ENCODE measurements around the gene EGLN1.
A peak's percentile ranks its signal among the peaks of the same experiment; 100 is the strongest.

Gene EGLN1

DNA sequence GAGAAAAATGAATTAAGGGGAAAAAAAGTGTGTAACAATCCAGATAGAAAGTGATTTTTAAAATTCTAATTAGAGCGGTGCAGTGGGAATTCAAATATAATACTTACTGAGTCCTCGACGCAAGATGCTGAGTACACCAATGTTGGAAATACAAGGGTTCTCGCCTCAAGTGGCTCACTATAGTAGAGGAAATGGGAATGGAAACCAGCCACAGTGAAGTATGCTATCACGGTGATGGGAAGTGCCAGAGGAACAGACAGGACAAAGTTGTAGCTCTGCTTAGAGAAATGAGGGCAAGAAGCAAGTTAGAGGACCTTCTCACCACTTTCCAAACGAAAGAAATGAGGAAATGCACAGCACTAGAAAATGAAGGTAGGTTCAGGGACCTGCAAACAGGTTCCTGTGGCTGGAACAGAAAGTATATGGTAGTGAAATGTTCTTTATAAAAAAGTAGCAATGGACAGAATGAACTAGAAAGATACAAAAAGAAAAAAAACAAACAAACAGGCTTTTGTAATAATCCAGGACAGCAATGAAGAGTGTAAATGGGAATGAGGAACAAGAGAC lies 13.5 kb downstream of the EGLN1 start:
- H3K4me3 ChIP-seq (ENCODE audit: low read depth, low read length): no peak overlapping the region
- TF ChIP-seq, protein P1, sequence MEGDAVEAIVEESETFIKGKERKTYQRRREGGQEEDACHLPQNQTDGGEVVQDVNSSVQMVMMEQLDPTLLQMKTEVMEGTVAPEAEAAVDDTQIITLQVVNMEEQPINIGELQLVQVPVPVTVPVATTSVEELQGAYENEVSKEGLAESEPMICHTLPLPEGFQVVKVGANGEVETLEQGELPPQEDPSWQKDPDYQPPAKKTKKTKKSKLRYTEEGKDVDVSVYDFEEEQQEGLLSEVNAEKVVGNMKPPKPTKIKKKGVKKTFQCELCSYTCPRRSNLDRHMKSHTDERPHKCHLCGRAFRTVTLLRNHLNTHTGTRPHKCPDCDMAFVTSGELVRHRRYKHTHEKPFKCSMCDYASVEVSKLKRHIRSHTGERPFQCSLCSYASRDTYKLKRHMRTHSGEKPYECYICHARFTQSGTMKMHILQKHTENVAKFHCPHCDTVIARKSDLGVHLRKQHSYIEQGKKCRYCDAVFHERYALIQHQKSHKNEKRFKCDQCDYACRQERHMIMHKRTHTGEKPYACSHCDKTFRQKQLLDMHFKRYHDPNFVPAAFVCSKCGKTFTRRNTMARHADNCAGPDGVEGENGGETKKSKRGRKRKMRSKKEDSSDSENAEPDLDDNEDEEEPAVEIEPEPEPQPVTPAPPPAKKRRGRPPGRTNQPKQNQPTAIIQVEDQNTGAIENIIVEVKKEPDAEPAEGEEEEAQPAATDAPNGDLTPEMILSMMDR (IDR thresholded peaks at IDR 0.05; ENCODE audit: low read depth, low read length): no peak
- in situ Hi-C loops (cut with HindIII; ENCODE audit: low sequenced_read_pairs): no loop called here
- DNase-seq (ENCODE audit: low read depth, low spot score): no peak

DNA sequence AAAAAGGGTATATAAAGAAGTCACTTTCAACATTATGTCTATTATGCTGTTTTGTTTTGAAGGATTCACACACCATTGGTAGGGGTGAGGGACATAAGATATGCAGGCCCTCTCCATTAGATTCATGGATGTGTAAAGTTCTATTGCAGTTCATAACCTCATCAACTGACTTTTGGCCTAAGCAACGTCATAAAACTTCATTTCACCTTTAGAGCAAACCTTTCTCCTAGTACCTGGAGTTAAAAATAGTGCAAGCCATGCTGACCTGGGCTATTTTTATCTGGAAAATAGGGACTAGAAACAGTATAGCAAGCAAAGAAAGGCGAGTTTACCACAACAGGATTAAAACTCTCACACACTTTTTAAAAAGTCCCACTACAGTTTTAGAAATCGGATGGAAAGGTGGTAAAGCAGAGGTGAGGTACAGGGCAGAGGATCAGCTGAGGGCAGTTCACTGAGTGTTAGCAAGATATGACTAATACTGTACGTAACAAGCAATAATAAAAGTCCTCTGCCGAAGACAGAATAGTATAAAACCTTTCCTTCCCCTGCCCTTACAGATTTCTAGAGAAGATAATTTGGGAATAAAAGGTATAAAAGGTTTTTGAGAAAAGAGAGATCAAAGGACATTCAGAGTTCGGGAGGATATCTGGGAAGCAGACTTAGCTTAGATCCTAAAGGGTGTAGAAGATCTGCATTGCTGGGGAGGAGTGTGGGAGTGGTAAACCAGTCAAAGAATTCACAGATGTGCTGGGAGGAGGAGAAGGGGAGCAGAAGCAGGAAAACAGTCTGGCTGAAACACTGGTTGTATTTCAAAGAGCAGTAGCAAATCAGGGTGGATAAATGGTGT lies 14.3 kb downstream of the EGLN1 start:
- TF ChIP-seq, protein P1 (IDR thresholded peaks at IDR 0.05; ENCODE audit: low read depth, low read length): no peak
- DNase-seq (ENCODE audit: low read depth, low spot score): peak; percentile 45
- in situ Hi-C loops (cut with HindIII; ENCODE audit: low sequenced_read_pairs): no loop called here
- H3K4me3 ChIP-seq (ENCODE audit: low read depth, low read length): no peak overlapping the region

DNA sequence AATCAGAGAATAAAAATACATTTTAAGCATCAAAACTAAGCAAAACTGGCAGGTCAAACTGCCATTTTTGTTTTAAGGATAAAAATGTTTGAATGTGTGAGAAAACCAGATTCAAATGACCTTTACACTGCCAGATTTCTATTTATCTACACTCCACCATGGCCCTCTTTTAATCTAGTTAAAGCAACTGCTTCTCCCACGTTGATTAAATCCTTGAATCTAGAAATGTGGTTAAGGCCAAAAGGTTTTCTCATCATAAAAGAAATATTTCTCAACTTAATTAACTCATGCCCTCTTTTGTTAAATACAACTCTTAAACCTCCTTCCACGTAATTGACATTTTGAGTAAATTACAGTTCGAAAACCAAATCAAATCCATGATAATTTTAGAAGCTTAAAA lies 15.0 kb downstream of the EGLN1 start:
- in situ Hi-C loops (cut with HindIII; ENCODE audit: low sequenced_read_pairs): no loop called here
- TF ChIP-seq, protein P1 (IDR thresholded peaks at IDR 0.05; ENCODE audit: low read depth, low read length): no peak
- no peak for DNase-seq (ENCODE audit: low read depth, low spot score)

DNA sequence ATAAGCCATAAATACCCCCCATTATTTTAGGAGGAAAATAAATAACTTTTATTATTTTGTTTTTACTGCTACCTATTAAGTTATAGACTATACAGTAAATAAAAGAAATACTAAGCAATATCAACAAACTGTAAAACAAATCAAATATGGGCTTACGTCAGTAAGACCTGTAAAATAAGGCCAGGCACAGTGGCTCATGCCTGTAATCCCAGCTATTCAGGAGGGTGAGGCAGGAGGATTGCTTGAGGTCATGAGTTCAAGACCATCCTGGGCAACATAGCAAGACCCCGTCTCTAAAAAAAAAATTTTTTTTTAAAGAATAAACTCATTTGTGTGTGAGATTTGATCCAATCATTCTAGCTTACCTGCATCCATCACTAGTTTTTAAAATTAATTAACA lies 17.8 kb downstream of the EGLN1 start:
- in situ Hi-C loops (cut with HindIII; ENCODE audit: low sequenced_read_pairs): no loop called here
- DNase-seq (ENCODE audit: low read depth, low spot score): no peak
- no peak overlapping the region for H3K4me3 ChIP-seq (ENCODE audit: low read depth, low read length)
- TF ChIP-seq, protein P1 (IDR thresholded peaks at IDR 0.05; ENCODE audit: low read depth, low read length): no peak

More for the DNA sequence above, 15.0 kb downstream of the EGLN1 start:
- H3K4me3 ChIP-seq (ENCODE audit: low read depth, low read length): no peak overlapping the region

DNA sequence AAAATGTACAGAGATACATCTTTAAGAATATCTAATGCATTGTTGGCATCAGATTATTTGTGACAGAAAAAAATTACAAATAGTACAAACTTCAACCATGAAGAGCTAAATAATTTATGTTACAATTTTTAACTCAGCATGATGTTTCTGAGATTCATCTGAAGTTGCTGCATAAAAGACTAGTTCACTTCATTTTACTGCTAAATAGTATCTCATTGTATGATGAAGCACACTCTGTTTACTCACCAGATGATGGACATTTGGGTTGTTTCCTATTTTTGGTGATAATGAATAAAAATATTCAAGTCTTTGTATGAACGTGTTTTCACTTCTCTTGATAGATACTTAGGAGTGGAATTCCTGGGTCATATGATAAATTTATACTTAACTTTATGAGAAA lies 20.6 kb downstream of the EGLN1 start:
- TF ChIP-seq, protein P1 (IDR thresholded peaks at IDR 0.05; ENCODE audit: low read depth, low read length): no peak
- no peak overlapping the region for H3K4me3 ChIP-seq (ENCODE audit: low read depth, low read length)
- in situ Hi-C loops (cut with HindIII; ENCODE audit: low sequenced_read_pairs): no loop called here
- no peak for DNase-seq (ENCODE audit: low read depth, low spot score)

DNA sequence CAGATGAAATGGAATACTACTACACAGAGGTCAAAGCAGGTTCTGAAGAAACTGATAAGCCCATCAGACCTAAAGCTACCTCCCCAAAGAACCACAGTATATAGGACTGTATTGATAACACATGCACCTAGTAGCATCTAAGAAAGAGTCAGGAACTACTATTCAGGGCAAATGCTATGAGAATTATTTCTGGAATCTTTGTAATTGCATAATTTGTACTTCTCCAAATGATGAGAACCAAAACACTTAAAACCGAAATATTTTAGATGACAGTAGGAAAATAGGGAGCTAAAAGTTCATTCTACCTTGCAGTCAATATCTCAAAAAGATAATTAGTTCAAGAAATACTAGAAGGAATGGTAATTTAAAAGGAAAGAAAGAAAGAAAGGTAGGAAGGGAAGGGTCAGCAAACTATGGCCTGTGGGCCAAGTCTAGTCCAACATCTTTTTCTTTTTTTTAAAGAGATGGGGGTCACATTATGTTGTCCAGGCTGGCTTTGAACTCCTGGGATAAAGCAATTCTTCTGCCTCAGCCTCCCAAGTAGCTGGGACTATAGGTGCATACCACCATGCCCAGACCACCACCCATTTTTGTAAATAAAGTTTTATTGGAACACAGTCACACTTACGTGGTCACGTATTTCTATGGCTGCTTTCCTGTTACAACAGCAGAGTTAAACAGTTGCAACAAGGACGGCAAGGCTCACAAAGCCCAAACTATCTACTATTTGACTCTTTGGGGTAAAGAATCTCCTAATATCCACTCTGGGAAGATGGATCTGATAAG lies 24.0 kb downstream of the EGLN1 start:
- DNase-seq (ENCODE audit: low read depth, low spot score): no peak
- in situ Hi-C loops (cut with HindIII; ENCODE audit: low sequenced_read_pairs): no loop called here
- no peak overlapping the region for H3K4me3 ChIP-seq (ENCODE audit: low read depth, low read length)
- TF ChIP-seq, protein P1 (IDR thresholded peaks at IDR 0.05; ENCODE audit: low read depth, low read length): no peak
